Karpas-422 (cell line): ENCODE measurements around the gene CTTNBP2. TPM values are rescaled to one million over a fixed set of nuclear protein-coding genes. Genes with fewer than 3 reads are reported as not detected.

Experiments
- DNase-seq: peaks from one replicate; pipeline ENCODE4 v3.0.0-alpha.2; 2015
- H2AFZ ChIP-seq: fragments of 200-600 bp; sonication (generic); 2 replicates; pipeline ENCODE4 v1.6.1; 2014; ENCODE audit warnings: antibody characterized with exemption, low read length, mixed read lengths
- H3K27ac ChIP-seq: fragments of 200-600 bp; sonication (generic); 2 replicates; pipeline ENCODE4 v1.5.1; 2014; ENCODE audit warnings: mild to moderate bottlenecking, low read length, moderate library complexity
- H3K27me3 ChIP-seq: fragments of 200-600 bp; sonication (generic); 2 replicates; pipeline ENCODE4 v1.6.1; 2014; ENCODE audit warnings: low read length, mixed read lengths
- H3K36me3 ChIP-seq: fragments of 200-600 bp; sonication (generic); 2 replicates; pipeline ENCODE4 v1.6.1; 2014; ENCODE audit warnings: low read length, mixed read lengths; ENCODE audit not compliant: insufficient read depth
- H3K4me1 ChIP-seq: fragments of 200-600 bp; sonication (generic); 2 replicates; pipeline ENCODE4 v1.6.1; 2014; ENCODE audit warnings: mild to moderate bottlenecking, low read length, mixed read lengths
- H3K4me2 ChIP-seq: fragments of 200-600 bp; sonication (generic); 2 replicates; pipeline ENCODE4 v1.6.1; 2014; ENCODE audit warnings: low read length, low read depth, mild to moderate bottlenecking; ENCODE audit not compliant: poor library complexity, severe bottlenecking
- H3K4me3 ChIP-seq: fragments of 200-600 bp; sonication (generic); 2 replicates; pipeline ENCODE4 v1.5.1; 2014; ENCODE audit warnings: mild to moderate bottlenecking, antibody characterized with exemption, low read length, mixed read lengths
- H3K79me2 ChIP-seq: fragments of 200-600 bp; sonication (generic); 2 replicates; pipeline ENCODE4 v1.6.1; 2014; ENCODE audit warnings: mild to moderate bottlenecking, low read length, mixed read lengths
- H3K9ac ChIP-seq: fragments of 200-600 bp; sonication (generic); 2 replicates; pipeline ENCODE4 v1.6.0; 2014; ENCODE audit warnings: low read length
- H3K9me2 ChIP-seq: fragments of 200-600 bp; sonication (generic), shearing (Covaris generic); replicated peaks from 2 replicates; pipeline ENCODE4 v1.6.0; 2014; ENCODE audit warnings: mild to moderate bottlenecking, low read length, moderate library complexity; ENCODE audit not compliant: insufficient read depth
- H3K9me3 ChIP-seq: fragments of 300-700, 200-600 bp; sonication (generic); 2 replicates; pipeline ENCODE4 v1.6.1; 2014; ENCODE audit warnings: low read length, mixed read lengths
- H4K20me1 ChIP-seq: fragments of 200-600 bp; sonication (generic); 2 replicates; pipeline ENCODE4 v1.6.1; 2014; ENCODE audit warnings: mild to moderate bottlenecking, antibody characterized with exemption, low read length, low read depth; ENCODE audit not compliant: insufficient read depth
- total RNA-seq: library from RNA; depleted of rRNA; stranded (reverse); fragments of >200 nt; shearing (Covaris generic); gene quantifications from 2 replicates; pipeline ENCODE4 v1.2.3, GENCODE V29; 2014; ENCODE audit warnings: low replicate concordance

Gene CTTNBP2
- total RNA-seq, 1 experiment from 2014 or later = not detected

DNA sequence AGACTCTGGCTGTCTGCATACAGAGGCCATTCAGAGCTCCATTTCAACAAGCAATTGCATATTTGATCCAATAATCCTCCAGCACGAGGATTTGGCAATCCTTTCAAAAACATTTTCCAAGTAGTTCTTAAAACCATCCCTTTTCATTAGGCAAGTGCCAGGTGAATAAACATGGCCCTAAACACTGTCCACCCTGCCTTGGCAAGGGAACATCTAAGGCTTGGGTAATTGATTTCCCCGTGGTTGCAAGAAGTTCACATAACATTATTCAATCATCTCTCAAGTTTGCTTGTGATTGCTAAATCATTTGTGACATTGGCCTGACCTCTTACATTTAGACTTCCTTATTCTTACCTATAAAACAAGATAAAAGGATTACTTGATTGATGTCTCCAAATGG is 175.2 kb downstream of the CTTNBP2 start:
- Histone ChIP-seq H4K20me1 (no peaks in the 10 kb centered on the region), H3K36me3 (no peaks in the 10 kb centered on the region), H3K27me3 (no peaks in the 10 kb centered on the region), H3K27ac (no peak overlapping the region), H3K79me2 (no peaks in the 10 kb centered on the region), H3K4me3 (no peak overlapping the region), H3K9ac (no peak overlapping the region), H3K4me1 (no peaks in the 10 kb centered on the region), H3K4me2 (no peak overlapping the region), H2AFZ (no peak overlapping the region), H3K9me3 (no peaks in the 10 kb centered on the region), H3K9me2 (no peaks in the 10 kb centered on the region)
- DNase-seq = no peak

- H3K79me2 ChIP-seq = no peaks in the 10 kb centered on the region
- no peak overlapping the region for H2AFZ ChIP-seq
- H4K20me1 ChIP-seq = no peaks in the 10 kb centered on the region
- H3K4me3 ChIP-seq = no peak overlapping the region
- no peaks in the 10 kb centered on the region for H3K4me1 ChIP-seq
- 0 out of 2 replicates have a peak, but pooled peaks cover 6% of the 10 kb centered on the region for H3K9me2 ChIP-seq
- H3K27me3 ChIP-seq = no peaks in the 10 kb centered on the region
- H3K4me2 ChIP-seq = no peak overlapping the region
- no peak overlapping the region for H3K9ac ChIP-seq
- H3K9me3 ChIP-seq = no peaks in the 10 kb centered on the region
- no peaks in the 10 kb centered on the region for H3K36me3 ChIP-seq
- no peak for DNase-seq
- no peak overlapping the region for H3K27ac ChIP-seq
These were observed 180.9 kb downstream of the CTTNBP2 start for GRCh38 chr7:117692338-117692737.

DNA sequence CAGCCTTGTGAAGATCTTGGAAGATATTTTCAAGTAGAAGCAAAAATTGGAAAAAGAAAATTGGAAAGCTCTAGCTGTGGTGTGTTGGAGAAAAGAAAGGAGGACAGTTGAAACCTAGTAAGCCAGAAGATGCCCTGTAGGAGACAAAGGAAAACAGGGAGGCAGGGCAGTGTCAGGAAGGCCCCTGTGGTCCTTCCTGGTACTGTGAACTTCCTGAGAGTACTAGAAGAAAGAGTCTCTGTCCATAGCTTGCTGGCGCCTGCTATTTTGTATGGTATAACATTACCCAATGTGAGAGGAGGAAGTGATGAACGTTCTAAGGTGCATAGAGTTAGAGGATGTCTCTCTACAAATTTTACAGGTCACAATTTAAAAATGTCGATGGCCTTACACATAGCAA is 183.1 kb downstream of the CTTNBP2 start:
- no peaks in the 10 kb centered on the region for H4K20me1 ChIP-seq
- DNase-seq = no peak
- H3K36me3 ChIP-seq = no peaks in the 10 kb centered on the region
- H3K79me2 ChIP-seq = no peaks in the 10 kb centered on the region
- no peak overlapping the region for H2AFZ ChIP-seq
- no peak overlapping the region for H3K9ac ChIP-seq
- H3K4me3 ChIP-seq = no peak overlapping the region
- no peaks in the 10 kb centered on the region for H3K4me1 ChIP-seq
- no peak overlapping the region for H3K27ac ChIP-seq
- no peaks in the 10 kb centered on the region for H3K9me3 ChIP-seq
- 0 out of 2 replicates have a peak, but pooled peaks cover 6% of the 10 kb centered on the region for H3K9me2 ChIP-seq
- H3K4me2 ChIP-seq = no peak overlapping the region
- no peaks in the 10 kb centered on the region for H3K27me3 ChIP-seq

GRCh38 chr7:117689406-117689805 is 183.8 kb downstream of the CTTNBP2 start:
- Histone ChIP-seq H3K4me2 (no peak overlapping the region), H3K79me2 (no peaks in the 10 kb centered on the region), H3K4me1 (no peaks in the 10 kb centered on the region), H4K20me1 (no peaks in the 10 kb centered on the region), H3K9me3 (no peaks in the 10 kb centered on the region), H3K27me3 (no peaks in the 10 kb centered on the region), H2AFZ (no peak overlapping the region), H3K36me3 (no peaks in the 10 kb centered on the region), H3K9me2 (0 out of 2 replicates have a peak, but pooled peaks cover 6% of the 10 kb centered on the region), H3K27ac (no peak overlapping the region), H3K9ac (no peak overlapping the region), H3K4me3 (no peak overlapping the region)
- no peak for DNase-seq

DNA sequence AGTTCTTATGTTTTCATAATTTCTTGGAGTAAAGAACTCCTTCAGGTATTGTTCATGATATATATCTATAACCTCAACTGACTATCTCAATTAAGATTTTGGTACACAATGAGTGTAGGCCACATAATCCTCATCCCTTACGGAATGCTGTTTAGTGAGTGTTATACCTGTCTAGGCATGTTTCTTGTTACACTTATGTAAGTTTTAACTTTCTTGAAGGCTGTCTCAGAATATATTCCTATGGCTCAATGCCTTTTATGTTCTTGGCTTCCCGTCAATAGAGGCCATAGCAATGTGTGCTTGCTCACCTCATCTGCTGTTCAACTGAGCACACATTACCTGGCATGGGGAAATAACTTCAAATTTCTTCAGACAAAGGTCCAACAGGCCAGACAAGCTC is 185.1 kb downstream of the CTTNBP2 start:
- Histone ChIP-seq H3K4me3 (no peak overlapping the region), H2AFZ (no peak overlapping the region), H3K27me3 (no peaks in the 10 kb centered on the region), H3K4me1 (no peaks in the 10 kb centered on the region), H3K36me3 (no peaks in the 10 kb centered on the region), H3K27ac (no peak overlapping the region), H4K20me1 (no peaks in the 10 kb centered on the region), H3K79me2 (no peaks in the 10 kb centered on the region), H3K9me2 (0 out of 2 replicates have a peak, but pooled peaks cover 6% of the 10 kb centered on the region), H3K9me3 (no peaks in the 10 kb centered on the region), H3K4me2 (no peak overlapping the region), H3K9ac (no peak overlapping the region)
- no peak for DNase-seq

GRCh38 chr7:117686311-117686935 is 186.8 kb downstream of the CTTNBP2 start:
- Histone ChIP-seq H3K4me2 (no peak overlapping the region), H3K4me3 (no peak overlapping the region), H2AFZ (no peak overlapping the region), H3K36me3 (no peaks in the 10 kb centered on the region), H3K79me2 (no peaks in the 10 kb centered on the region), H3K9me3 (no peaks in the 10 kb centered on the region), H3K27ac (no peak overlapping the region), H3K9ac (no peak overlapping the region), H3K27me3 (no peaks in the 10 kb centered on the region), H3K9me2 (0 out of 2 replicates have a peak, but pooled peaks cover 6% of the 10 kb centered on the region), H4K20me1 (no peaks in the 10 kb centered on the region), H3K4me1 (no peaks in the 10 kb centered on the region)
- DNase-seq = no peak

DNA sequence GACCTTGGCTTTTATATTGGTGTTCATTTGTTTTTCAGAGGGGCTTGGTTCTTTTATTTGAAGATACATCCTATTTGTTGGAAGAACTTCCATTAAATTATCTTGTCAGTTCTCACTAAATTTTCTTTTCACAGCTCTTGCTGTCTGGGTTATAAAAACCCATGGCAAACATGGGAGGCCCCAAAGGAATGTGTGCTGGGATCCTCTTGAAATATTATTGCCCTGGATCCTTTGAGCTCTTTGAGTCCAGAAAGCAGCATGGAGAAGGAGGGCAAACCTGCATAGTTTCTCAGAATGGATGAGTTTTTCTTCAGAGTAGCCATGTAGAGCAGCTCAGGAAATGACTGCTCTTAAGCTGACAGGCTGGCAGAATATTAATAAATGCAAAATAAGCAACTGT is 187.4 kb downstream of the CTTNBP2 start:
- H3K9ac ChIP-seq = no peak overlapping the region

DNA sequence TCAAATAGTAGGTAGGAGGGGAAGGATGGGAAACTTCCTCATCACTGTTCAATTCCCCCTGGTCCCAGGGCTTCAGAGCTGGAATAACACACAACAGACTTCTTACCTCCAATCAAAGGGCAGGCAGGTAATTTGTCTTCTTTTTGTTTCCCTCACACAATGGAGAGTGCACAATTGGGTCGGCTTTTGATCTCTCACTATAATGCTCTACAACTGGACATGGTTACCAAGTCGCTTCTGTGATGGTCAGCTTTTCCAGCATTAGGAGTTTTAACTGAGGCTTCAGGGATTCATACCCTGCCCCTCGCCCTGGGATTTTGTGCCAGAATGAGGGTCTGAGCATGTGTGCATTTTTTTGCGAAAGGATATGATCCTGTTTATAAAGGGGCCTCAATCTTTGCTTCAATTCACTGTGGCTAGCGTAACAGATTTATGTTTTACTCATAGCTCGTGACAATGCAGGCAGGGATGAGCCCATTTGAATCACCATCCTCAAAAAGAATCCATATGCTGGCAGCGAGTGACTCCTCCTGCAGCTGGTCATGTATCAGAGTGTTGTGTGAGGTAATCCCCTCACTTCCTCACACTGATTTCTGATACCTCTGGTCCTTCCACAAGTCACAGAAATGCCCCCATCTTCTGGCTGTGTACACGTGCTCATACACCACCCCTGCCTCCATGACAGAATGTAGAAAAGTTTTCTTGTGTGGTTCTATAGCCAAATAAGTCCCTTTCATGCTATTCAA is 189.6 kb downstream of the CTTNBP2 start:
- Histone ChIP-seq H3K4me3 (no peak overlapping the region), H3K9me3 (no peaks in the 10 kb centered on the region), H3K27ac (no peak overlapping the region), H3K9me2 (0 out of 2 replicates have a peak, but pooled peaks cover 3% of the 10 kb centered on the region), H4K20me1 (no peaks in the 10 kb centered on the region), H3K79me2 (no peaks in the 10 kb centered on the region), H3K9ac (no peak overlapping the region), H2AFZ (no peak overlapping the region), H3K4me2 (no peak overlapping the region), H3K36me3 (no peaks in the 10 kb centered on the region), H3K27me3 (no peaks in the 10 kb centered on the region), H3K4me1 (no peaks in the 10 kb centered on the region)
- no peak for DNase-seq

More for the DNA sequence above, 187.4 kb downstream of the CTTNBP2 start:
- DNase-seq = no peak
- H3K9me2 ChIP-seq = 0 out of 2 replicates have a peak, but pooled peaks cover 6% of the 10 kb centered on the region
- no peaks in the 10 kb centered on the region for H3K79me2 ChIP-seq
- H2AFZ ChIP-seq = no peak overlapping the region
- H3K4me2 ChIP-seq = no peak overlapping the region
- H4K20me1 ChIP-seq = no peaks in the 10 kb centered on the region
- H3K9me3 ChIP-seq = no peaks in the 10 kb centered on the region
- H3K4me1 ChIP-seq = no peaks in the 10 kb centered on the region
- no peak overlapping the region for H3K4me3 ChIP-seq
- H3K36me3 ChIP-seq = no peaks in the 10 kb centered on the region
- no peak overlapping the region for H3K27ac ChIP-seq
- no peaks in the 10 kb centered on the region for H3K27me3 ChIP-seq
